IPS DF 19.7 (cell line): ENCODE results near the gene UGT2B11.
"Not testable (repeated sequence)": the region's sequence is repeated elsewhere in the genome, so short reads cannot be mapped to it uniquely, and the experiment has no call there.

Experiments
- DNase-seq: peaks from one replicate; pipeline ENCODE4 v3.0.0-alpha.2; 2013; ENCODE audit warnings: low read depth, low spot score

Gene UGT2B11

GRCh38 chr4:69170233-69171134, 44.1 kb downstream of the UGT2B11 start:
- DNase-seq, result not testable (repeated sequence)

- not testable (repeated sequence) for DNase-seq
Observed at GRCh38 chr4:69169171-69169570, 45.4 kb downstream of the UGT2B11 start.

DNA sequence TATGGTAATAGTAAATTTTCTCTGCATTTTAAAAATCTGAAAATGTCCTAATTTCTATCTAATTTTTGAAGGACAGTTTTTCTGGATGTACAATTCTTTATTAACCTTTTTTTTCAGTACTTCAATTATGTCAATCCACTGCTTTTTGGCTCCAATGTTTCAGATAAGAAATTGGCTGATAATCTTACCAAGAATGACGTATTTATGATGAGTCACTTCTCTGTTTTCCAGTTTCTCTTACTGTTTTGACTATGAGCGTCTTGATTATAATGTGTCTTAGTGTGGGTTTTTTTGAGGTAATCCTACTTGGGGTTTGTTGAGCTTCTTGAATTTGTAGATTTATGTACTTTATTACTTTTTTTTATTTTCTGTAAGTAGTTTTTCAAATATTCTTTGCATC, 47.2 kb downstream of the UGT2B11 start:
- no peak for DNase-seq

- DNase-seq, result not testable (repeated sequence)
Observed at GRCh38 chr4:69166376-69166775, 48.2 kb downstream of the UGT2B11 start.

DNA sequence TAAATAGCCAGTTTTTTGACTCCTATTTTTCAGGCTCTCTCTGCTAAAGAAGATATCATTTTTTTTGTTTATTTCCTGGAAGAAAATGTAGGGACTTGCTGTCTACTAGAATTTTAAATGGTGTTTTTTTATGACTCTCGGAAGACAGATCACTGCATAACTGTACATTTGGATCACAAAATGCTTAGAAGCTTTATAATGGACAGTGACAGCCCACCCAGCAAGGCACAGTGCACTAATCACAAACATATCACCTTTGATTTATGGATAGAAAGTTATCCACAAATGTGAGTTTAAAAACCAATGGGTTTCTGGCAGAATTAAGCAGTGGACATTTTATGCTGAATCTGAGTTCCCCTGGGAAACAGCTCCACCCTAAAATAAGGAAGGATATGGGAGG, 48.8 kb downstream of the UGT2B11 start:
- not testable (repeated sequence) for DNase-seq

DNA sequence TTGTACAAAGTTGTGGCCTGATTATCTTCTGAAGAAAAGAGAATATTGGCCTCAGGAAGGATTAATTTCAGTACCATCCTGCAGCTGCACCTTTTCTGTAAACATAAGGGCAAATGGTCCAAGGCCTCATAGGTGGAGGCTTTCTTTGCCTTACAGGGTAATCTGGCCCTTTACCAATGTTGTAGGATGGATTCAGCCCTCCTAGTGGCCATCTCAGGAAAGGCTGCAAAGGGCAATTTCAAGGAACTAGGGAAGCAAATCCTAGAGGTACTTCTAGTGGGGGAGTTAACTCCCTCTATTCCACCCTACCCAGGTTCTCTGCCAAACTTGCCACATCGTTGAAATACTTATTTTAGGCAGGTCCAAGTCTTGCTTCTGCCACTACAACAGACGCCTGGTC, 57.6 kb downstream of the UGT2B11 start:
- DNase-seq, result peak; percentile 2

DNA sequence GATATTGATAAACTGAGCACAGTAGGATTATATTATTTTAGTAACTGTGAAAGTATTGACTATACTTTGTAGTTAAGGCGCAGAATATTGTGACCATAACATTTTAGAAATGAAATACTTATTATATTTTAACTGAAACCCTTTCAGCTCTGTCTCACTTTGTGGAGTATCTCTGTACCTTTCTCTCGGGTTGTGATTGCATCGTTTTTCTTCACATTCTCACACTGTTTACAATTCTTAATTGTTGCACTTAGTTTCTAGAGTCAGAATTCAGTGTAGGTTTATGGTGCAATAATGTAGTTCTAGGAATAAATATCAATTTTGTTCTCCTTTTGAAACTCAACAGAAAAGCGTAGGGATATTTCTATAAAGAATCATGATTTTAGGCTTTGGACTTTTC, 60.5 kb downstream of the UGT2B11 start:
- no peak for DNase-seq
